ENCODE results near the gene ZNF473.

ZNF473 gene

DNA sequence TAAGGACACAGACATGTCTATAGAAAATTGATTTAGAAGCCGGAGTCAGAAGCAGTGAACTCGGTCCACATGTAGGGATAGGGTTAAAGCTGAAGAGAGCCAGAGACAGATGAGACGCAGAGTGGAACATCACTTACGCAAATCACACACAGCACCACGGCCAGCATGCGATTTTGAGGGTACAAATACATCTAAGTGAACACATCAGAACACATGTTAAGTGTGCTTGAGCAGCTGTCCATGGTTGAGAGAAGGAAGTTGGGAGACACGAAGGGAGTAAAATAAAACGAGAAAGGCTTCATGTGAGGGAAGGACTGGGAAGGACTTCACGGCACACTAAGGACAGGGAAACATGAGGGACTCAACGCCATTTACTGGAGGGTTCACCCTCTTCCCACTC, 39.5 kb upstream of the ZNF473 start:
- Histone ChIP-seq H3K36me3 (ENCODE audit: control insufficient read depth in 5 of 5, insufficient read depth in 5 of 5, low read length in 5 of 5) (peaks cover 3 to 82% (median 71%) of the 10 kb centered on the region in 5 donors), H3K4me1 (ENCODE audit: control insufficient read depth in 5 of 5, insufficient read depth in 5 of 5, low read length in 5 of 5) (no peaks in the 10 kb centered on the region), H3K9ac (ENCODE audit: low read length in 5 of 5) (no peak overlapping the region), H3K27me3 (ENCODE audit: control insufficient read depth in 5 of 5, insufficient read depth in 4 of 5, low read length in 5 of 5) (no peaks in the 10 kb centered on the region), H3K27ac (ENCODE audit: low read depth, low read length) (no peak overlapping the region), H3K4me3 (ENCODE audit: low read depth in 1 of 5, low read length in 5 of 5) (no peak overlapping the region), H3K9me3 (ENCODE audit: control insufficient read depth in 5 of 5, low read length in 5 of 5) (no peaks in the 10 kb centered on the region)

DNA sequence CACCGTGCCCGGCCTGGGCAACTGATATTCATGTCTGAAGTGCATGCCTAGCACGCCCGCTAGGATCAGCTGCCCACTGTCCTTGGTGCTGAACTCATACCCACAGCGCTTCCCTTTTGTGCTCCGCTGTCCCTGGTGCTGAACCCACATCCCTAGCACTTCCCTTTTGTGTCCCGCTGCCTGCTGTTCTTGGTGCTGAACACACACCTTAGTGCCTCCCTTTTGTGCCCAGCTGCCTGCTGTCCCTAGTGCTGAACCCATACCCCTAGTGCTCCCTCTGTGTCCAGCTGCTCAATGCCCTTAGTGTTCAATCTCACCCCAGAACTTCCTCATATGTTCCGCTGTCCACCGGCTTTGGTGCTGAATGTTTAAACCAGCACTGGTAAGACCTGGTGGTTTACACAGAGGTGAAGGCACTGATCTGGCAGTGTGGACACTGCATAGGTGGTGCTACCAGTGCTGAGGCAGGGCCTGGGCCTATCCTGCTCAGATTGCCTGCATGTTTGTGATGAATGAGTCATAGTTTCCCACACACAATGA, 38.6 kb upstream of the ZNF473 start:
- H3K36me3 ChIP-seq (ENCODE audit: control insufficient read depth in 5 of 5, insufficient read depth in 5 of 5, low read length in 5 of 5) = peaks cover 3 to 82% (median 71%) of the 10 kb centered on the region in 5 donors
- H3K4me1 ChIP-seq (ENCODE audit: control insufficient read depth in 5 of 5, insufficient read depth in 5 of 5, low read length in 5 of 5) = no peaks in the 10 kb centered on the region

DNA sequence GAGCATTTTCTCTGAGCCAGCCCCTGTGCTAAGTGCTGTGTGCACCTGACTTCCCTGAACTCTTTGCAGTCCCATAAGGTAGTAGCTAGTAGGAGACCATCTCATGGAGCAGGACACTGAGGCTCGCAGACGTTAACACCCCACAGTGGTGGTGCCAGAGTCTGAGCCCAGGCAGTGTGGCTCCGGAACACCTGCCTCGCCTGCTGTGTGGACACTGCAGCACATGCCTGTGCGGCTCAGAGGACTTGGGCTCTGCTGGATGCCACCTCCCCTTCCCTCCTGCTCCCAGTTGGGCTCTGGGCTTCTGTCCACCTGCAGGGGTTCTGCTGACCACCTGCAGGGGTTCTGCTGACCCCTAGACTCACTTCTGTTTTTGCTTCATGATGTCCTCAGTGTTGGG, 37.8 kb upstream of the ZNF473 start:
- H3K9ac ChIP-seq (ENCODE audit: low read length in 5 of 5) = no peak overlapping the region
- no peak overlapping the region for H3K27ac ChIP-seq (ENCODE audit: low read depth, low read length)
- no peaks in the 10 kb centered on the region for H3K27me3 ChIP-seq (ENCODE audit: control insufficient read depth in 5 of 5, insufficient read depth in 4 of 5, low read length in 5 of 5)
- peaks cover 6 to 83% (median 76%) of the 10 kb centered on the region in 5 donors for H3K36me3 ChIP-seq (ENCODE audit: control insufficient read depth in 5 of 5, insufficient read depth in 5 of 5, low read length in 5 of 5)
- no peak overlapping the region for H3K4me3 ChIP-seq (ENCODE audit: low read depth in 1 of 5, low read length in 5 of 5)
- H3K4me1 ChIP-seq (ENCODE audit: control insufficient read depth in 5 of 5, insufficient read depth in 5 of 5, low read length in 5 of 5) = no peaks in the 10 kb centered on the region
- H3K9me3 ChIP-seq (ENCODE audit: control insufficient read depth in 5 of 5, low read length in 5 of 5) = no peaks in the 10 kb centered on the region

More for the DNA sequence above, 38.6 kb upstream of the ZNF473 start:
- Histone ChIP-seq H3K27me3 (ENCODE audit: control insufficient read depth in 5 of 5, insufficient read depth in 4 of 5, low read length in 5 of 5) (no peaks in the 10 kb centered on the region), H3K27ac (ENCODE audit: low read depth, low read length) (no peak overlapping the region), H3K9ac (ENCODE audit: low read length in 5 of 5) (no peak overlapping the region), H3K9me3 (ENCODE audit: control insufficient read depth in 5 of 5, low read length in 5 of 5) (no peaks in the 10 kb centered on the region), H3K4me3 (ENCODE audit: low read depth in 1 of 5, low read length in 5 of 5) (no peak overlapping the region)

DNA sequence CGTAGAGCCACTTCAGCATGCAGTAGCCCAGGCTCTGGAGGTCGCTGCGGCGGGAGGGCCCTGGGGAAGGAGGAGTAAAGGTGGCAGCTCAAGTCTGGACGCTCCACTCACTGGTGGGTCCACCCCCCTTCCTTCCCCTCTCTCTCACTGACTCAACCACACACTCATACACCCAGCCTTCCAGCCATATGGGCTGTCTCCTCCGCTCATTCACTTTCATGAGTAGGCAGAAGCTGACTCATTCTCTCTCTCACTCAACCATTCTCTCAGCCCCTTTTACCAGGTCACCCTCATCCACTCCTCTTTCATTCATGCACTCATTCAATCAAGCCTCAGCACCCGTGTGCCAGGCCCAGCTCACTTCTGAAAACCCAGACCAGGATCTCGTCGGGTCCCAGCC, 37.4 kb upstream of the ZNF473 start:
- no peak overlapping the region for H3K9ac ChIP-seq (ENCODE audit: low read length in 5 of 5)
- no peak overlapping the region for H3K27ac ChIP-seq (ENCODE audit: low read depth, low read length)
- H3K4me1 ChIP-seq (ENCODE audit: control insufficient read depth in 5 of 5, insufficient read depth in 5 of 5, low read length in 5 of 5) = no peaks in the 10 kb centered on the region
- H3K4me3 ChIP-seq (ENCODE audit: low read depth in 1 of 5, low read length in 5 of 5) = no peak overlapping the region
- no peaks in the 10 kb centered on the region for H3K27me3 ChIP-seq (ENCODE audit: control insufficient read depth in 5 of 5, insufficient read depth in 4 of 5, low read length in 5 of 5)
- H3K9me3 ChIP-seq (ENCODE audit: control insufficient read depth in 5 of 5, low read length in 5 of 5) = no peaks in the 10 kb centered on the region
- peaks cover 6 to 88% (median 78%) of the 10 kb centered on the region in 5 donors for H3K36me3 ChIP-seq (ENCODE audit: control insufficient read depth in 5 of 5, insufficient read depth in 5 of 5, low read length in 5 of 5)

DNA sequence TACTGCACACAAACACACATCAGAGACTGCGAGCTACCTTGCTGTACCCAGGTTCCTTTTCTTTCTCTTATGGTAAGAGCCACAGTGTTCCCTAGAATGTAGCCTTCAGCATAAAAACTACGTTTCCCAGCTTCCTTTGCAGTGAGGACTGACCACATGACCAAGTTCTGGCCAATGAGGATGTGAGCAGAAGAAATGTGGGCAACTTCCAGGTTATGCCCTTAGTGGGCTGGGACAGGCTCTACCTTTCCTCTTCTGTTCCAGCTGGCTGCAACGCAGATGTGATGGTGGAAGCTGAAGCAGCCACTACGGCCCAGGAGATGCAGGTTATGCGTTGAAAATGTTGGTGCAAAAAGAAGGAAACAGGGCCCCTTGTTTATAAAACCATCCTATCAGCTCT, 28.1 kb upstream of the ZNF473 start:
- H3K9me3 ChIP-seq (ENCODE audit: control insufficient read depth in 5 of 5, low read length in 5 of 5) = no peaks in the 10 kb centered on the region
- H3K27me3 ChIP-seq (ENCODE audit: control insufficient read depth in 5 of 5, insufficient read depth in 4 of 5, low read length in 5 of 5) = no peaks in the 10 kb centered on the region
- no peak overlapping the region for H3K9ac ChIP-seq (ENCODE audit: low read length in 5 of 5)
- no peak overlapping the region for H3K27ac ChIP-seq (ENCODE audit: low read depth, low read length)
- H3K36me3 ChIP-seq (ENCODE audit: control insufficient read depth in 5 of 5, insufficient read depth in 5 of 5, low read length in 5 of 5) = peaks cover 0 to 94% (median 82%) of the 10 kb centered on the region in 5 donors
- peaks cover 1 to 17% (median 11%) of the 10 kb centered on the region in 5 donors for H3K4me1 ChIP-seq (ENCODE audit: control insufficient read depth in 5 of 5, insufficient read depth in 5 of 5, low read length in 5 of 5)
- no peak overlapping the region for H3K4me3 ChIP-seq (ENCODE audit: low read depth in 1 of 5, low read length in 5 of 5)

DNA sequence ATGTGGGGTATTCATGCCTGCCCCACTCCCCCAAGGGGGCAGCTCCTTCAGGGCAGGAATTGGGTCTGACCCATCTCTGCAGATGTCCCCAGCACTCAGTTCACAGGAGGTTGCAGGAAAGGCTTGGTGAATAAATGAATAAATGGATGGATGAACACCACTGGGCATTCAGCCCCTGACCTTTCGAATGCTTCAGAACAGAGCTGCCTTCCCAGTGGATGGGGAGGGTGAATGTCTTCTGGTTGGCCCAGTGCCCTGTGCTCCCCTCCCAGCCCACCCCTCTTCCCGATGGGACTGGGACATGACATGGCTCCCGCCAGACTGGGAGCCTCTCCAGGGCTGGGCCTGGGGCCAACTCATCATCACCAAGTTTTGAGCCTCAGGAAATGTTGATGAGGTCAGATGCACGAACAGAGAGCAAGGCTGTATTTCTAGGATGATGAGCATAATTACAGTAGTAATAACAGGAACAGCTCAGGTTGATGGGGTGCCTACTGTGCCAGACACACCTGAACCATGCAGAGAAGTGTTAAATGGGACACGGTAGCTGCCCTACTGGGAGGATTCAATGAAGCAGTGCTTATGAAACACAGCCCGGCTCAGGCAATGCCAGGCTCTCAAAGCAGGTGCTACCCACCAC, 26.3 kb upstream of the ZNF473 start:
- H3K9me3 ChIP-seq (ENCODE audit: control insufficient read depth in 5 of 5, low read length in 5 of 5) = no peaks in the 10 kb centered on the region
- H3K4me3 ChIP-seq (ENCODE audit: low read depth in 1 of 5, low read length in 5 of 5) = no peak overlapping the region
- no peak overlapping the region for H3K9ac ChIP-seq (ENCODE audit: low read length in 5 of 5)
- no peaks in the 10 kb centered on the region for H3K27me3 ChIP-seq (ENCODE audit: control insufficient read depth in 5 of 5, insufficient read depth in 4 of 5, low read length in 5 of 5)
- H3K4me1 ChIP-seq (ENCODE audit: control insufficient read depth in 5 of 5, insufficient read depth in 5 of 5, low read length in 5 of 5) = peaks cover 8 to 34% (median 28%) of the 10 kb centered on the region in 5 donors
- no peak overlapping the region for H3K27ac ChIP-seq (ENCODE audit: low read depth, low read length)
- H3K36me3 ChIP-seq (ENCODE audit: control insufficient read depth in 5 of 5, insufficient read depth in 5 of 5, low read length in 5 of 5) = peaks cover 0 to 92% (median 75%) of the 10 kb centered on the region in 5 donors

DNA sequence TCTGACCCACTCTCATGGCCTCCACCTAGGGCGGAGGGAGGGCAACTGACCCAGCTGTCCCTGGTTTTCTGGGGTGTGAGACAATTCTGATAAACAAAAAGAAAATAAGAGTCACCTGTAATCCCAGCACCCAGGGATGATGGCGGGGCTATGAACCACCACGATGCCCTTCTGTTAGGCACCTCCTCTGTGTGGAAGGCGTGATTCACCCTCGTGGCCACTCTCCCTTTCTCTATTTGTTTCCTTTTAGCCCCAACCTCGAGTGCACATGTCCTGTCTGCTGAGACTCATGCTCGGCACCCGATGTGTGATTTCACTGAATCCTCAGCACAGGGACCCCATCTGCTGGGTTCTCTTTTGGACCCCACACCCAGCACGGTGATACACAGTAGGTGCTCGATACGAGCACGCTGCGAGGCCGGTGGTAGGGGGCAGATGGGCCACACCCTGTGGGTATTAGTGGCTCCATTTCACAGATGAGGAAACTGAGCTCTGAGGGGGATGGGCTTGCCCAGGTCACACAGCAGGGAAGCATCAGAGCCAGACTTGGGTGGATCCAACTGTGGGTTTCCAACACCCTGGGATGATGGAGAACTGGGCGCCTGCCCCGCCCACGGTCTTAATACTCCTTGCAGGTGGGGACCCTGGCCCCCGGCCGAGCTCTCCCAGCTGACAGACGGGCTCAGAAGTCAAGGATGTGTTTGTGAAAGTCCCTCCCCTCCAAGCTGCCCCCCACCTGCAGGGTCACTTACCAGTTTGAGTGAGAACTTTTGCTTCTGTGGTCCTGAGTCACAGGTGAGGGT, 25.6 kb upstream of the ZNF473 start:
- Histone ChIP-seq H3K4me3 (ENCODE audit: low read depth in 1 of 5, low read length in 5 of 5) (no peak overlapping the region), H3K36me3 (ENCODE audit: control insufficient read depth in 5 of 5, insufficient read depth in 5 of 5, low read length in 5 of 5) (peaks cover 0 to 92% (median 74%) of the 10 kb centered on the region in 5 donors), H3K4me1 (ENCODE audit: control insufficient read depth in 5 of 5, insufficient read depth in 5 of 5, low read length in 5 of 5) (peaks cover 9 to 38% (median 28%) of the 10 kb centered on the region in 5 donors), H3K9me3 (ENCODE audit: control insufficient read depth in 5 of 5, low read length in 5 of 5) (no peaks in the 10 kb centered on the region), H3K27me3 (ENCODE audit: control insufficient read depth in 5 of 5, insufficient read depth in 4 of 5, low read length in 5 of 5) (no peaks in the 10 kb centered on the region), H3K27ac (ENCODE audit: low read depth, low read length) (no peak overlapping the region), H3K9ac (ENCODE audit: low read length in 5 of 5) (no peak overlapping the region)

DNA sequence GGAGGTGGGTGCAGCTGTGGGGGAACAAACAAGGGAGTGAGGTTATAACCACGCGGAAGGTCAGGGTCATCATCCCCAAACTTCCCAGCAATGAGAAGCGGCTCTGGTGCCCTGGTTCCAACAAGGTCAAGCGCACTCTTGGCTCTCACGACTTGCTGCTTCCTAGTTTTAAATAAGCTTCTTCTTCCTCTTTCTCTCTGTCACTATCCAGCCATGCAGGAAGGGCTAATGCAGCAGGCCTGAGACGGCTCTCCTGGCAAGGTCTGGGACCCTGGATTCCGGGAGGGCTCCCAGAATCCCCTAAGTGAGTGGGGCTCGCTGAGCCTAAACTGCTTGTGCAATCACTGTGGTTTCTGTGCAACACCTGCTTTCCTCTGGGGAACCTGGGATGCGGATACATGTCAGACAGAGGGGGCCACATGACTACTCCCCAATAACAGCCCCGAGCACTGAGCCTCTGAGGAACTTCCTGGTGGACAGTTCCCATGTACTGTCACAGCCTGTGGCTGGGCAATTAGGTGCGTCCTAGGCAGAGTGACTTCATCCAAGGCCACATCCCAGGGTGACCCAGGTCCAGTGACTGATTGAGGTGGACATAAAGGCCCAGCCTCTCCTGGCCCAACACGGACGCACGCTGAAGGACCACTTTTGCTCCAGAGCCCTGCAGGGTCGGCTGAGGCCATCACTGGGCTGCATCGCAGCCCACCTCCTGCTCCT, 24.8 kb upstream of the ZNF473 start:
- no peak overlapping the region for H3K4me3 ChIP-seq (ENCODE audit: low read depth in 1 of 5, low read length in 5 of 5)
- H3K27ac ChIP-seq (ENCODE audit: low read depth, low read length) = no peak overlapping the region
- no peaks in the 10 kb centered on the region for H3K27me3 ChIP-seq (ENCODE audit: control insufficient read depth in 5 of 5, insufficient read depth in 4 of 5, low read length in 5 of 5)
- H3K36me3 ChIP-seq (ENCODE audit: control insufficient read depth in 5 of 5, insufficient read depth in 5 of 5, low read length in 5 of 5) = peaks cover 0 to 92% (median 75%) of the 10 kb centered on the region in 5 donors
- no peak overlapping the region for H3K9ac ChIP-seq (ENCODE audit: low read length in 5 of 5)
- peaks cover 9 to 38% (median 28%) of the 10 kb centered on the region in 5 donors for H3K4me1 ChIP-seq (ENCODE audit: control insufficient read depth in 5 of 5, insufficient read depth in 5 of 5, low read length in 5 of 5)
- no peaks in the 10 kb centered on the region for H3K9me3 ChIP-seq (ENCODE audit: control insufficient read depth in 5 of 5, low read length in 5 of 5)

DNA sequence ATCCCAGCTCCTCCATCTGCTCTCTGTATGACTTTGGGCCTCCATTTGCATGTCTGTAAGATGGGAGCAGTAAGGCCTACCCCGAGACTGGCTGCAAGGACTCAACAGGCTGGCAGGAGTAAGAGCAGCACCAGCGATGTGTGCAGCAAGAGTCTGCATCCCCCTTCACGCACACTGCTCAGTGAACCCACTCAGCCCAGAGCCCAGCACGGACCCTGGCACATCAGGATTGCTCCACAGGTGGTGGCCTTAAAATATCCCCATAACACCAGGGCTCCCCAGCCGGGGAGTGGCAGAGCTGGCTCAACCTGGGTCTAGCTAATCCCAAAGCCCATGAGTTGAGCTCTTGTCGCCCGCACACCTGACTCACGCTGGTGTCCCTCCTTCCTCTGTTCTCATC, 24.0 kb upstream of the ZNF473 start:
- peaks cover 9 to 38% (median 28%) of the 10 kb centered on the region in 5 donors for H3K4me1 ChIP-seq (ENCODE audit: control insufficient read depth in 5 of 5, insufficient read depth in 5 of 5, low read length in 5 of 5)
- H3K36me3 ChIP-seq (ENCODE audit: control insufficient read depth in 5 of 5, insufficient read depth in 5 of 5, low read length in 5 of 5) = peaks cover 0 to 88% (median 75%) of the 10 kb centered on the region in 5 donors
- no peaks in the 10 kb centered on the region for H3K9me3 ChIP-seq (ENCODE audit: control insufficient read depth in 5 of 5, low read length in 5 of 5)
- no peaks in the 10 kb centered on the region for H3K27me3 ChIP-seq (ENCODE audit: control insufficient read depth in 5 of 5, insufficient read depth in 4 of 5, low read length in 5 of 5)
- H3K27ac ChIP-seq (ENCODE audit: low read depth, low read length) = no peak overlapping the region
- H3K4me3 ChIP-seq (ENCODE audit: low read depth in 1 of 5, low read length in 5 of 5) = no peak overlapping the region
- H3K9ac ChIP-seq (ENCODE audit: low read length in 5 of 5) = no peak overlapping the region

Measured in subcutaneous abdominal adipose tissue (tissue), 5 donors.